OCI-LY1 (cell line): ENCODE results near the gene NPAS2.

ENCODE experiments used
- H2AFZ ChIP-seq: fragments of 200-600 bp; sonication (generic), shearing (Covaris generic); 2 replicates; pipeline ENCODE4 v1.6.0; 2014; ENCODE audit warnings: antibody characterized with exemption, mild to moderate bottlenecking, low read length
- H3F3A ChIP-seq: fragments of 200-600 bp; sonication (generic), shearing (Covaris generic); 2 replicates; pipeline ENCODE4 v1.6.0; 2014; ENCODE audit warnings: mild to moderate bottlenecking, antibody characterized with exemption, low read length, moderate library complexity; ENCODE audit not compliant: insufficient read depth
- H3K27ac ChIP-seq: fragments of 200-600 bp; sonication (generic); 2 replicates; pipeline ENCODE4 v1.5.1; 2014; ENCODE audit warnings: low read length, mixed run types, mild to moderate bottlenecking, low read depth; ENCODE audit not compliant: poor library complexity, severe bottlenecking
- H3K27me3 ChIP-seq: fragments of 200-600 bp; sonication (generic); 2 replicates; pipeline ENCODE4 v1.6.0; 2014; ENCODE audit warnings: antibody characterized with exemption, mild to moderate bottlenecking, low read length, moderate library complexity; ENCODE audit not compliant: insufficient read depth
- H3K36me3 ChIP-seq: fragments of 200-600 bp; sonication (generic); 2 replicates; pipeline ENCODE4 v1.6.1; 2014; ENCODE audit warnings: mild to moderate bottlenecking, antibody characterized with exemption, low read length, moderate library complexity, mixed read lengths; ENCODE audit not compliant: insufficient read depth
- H3K4me1 ChIP-seq: fragments of 200-600 bp; sonication (generic); 2 replicates; pipeline ENCODE4 v1.5.1; 2014; ENCODE audit warnings: mild to moderate bottlenecking, low read length, moderate library complexity; ENCODE audit not compliant: insufficient read depth, severe bottlenecking
- H3K4me2 ChIP-seq: fragments of 200-600 bp; sonication (generic), shearing (Covaris generic); 2 replicates; pipeline ENCODE4 v1.6.1; 2014; ENCODE audit warnings: low read length
- H3K4me3 ChIP-seq: fragments of 200-600 bp; sonication (generic); 2 replicates; pipeline ENCODE4 v1.5.1; 2014; ENCODE audit warnings: low read length, low read depth, mild to moderate bottlenecking, mixed read lengths; ENCODE audit not compliant: poor library complexity, severe bottlenecking
- H3K79me2 ChIP-seq: fragments of 200-600 bp; shearing (Covaris generic); 2 replicates; pipeline ENCODE4 v1.6.1; 2016; ENCODE audit warnings: mixed run types, low read length, mixed read lengths; ENCODE audit not compliant: insufficient read depth
- H3K9ac ChIP-seq: fragments of 200-600 bp; sonication (generic), shearing (Covaris generic); 2 replicates; pipeline ENCODE4 v1.6.1; 2014; ENCODE audit warnings: mild to moderate bottlenecking, low read length, mixed read lengths
- H3K9me2 ChIP-seq: fragments of 200-600 bp; sonication (generic), shearing (Covaris generic); 2 replicates; pipeline ENCODE4 v1.6.1; 2014; ENCODE audit warnings: low read depth, mild to moderate bottlenecking, low read length, mixed read lengths
- H3K9me3 ChIP-seq: fragments of 200-600 bp; shearing (Covaris generic); 2 replicates; pipeline ENCODE4 v1.6.1; 2014; ENCODE audit warnings: low read length, mixed read lengths
- H4K20me1 ChIP-seq: fragments of 200-600 bp; sonication (generic), shearing (Covaris generic); 2 replicates; pipeline ENCODE4 v1.6.0; 2016; ENCODE audit warnings: mild to moderate bottlenecking, low read length; ENCODE audit not compliant: insufficient read depth
- CTCF ChIP-seq: fragments of 200-600 bp; sonication (generic), shearing (Covaris generic); IDR thresholded peaks from 2 replicates; pipeline ENCODE4 v1.5.1; 2017; ENCODE audit warnings: mild to moderate bottlenecking, antibody characterized with exemption, low read length, moderate library complexity, mixed read lengths
- EZH2 ChIP-seq: fragments of 200-600 bp; sonication (generic), shearing (Covaris generic); IDR thresholded peaks from 2 replicates; pipeline ENCODE4 v1.8.0; 2017; ENCODE audit warnings: borderline replicate concordance, mixed run types, mild to moderate bottlenecking, antibody characterized with exemption, low read length, moderate library complexity, mixed read lengths

Gene NPAS2

GRCh38 chr2:101002562-101003277 is 182.8 kb downstream of the NPAS2 start:
- H2AFZ ChIP-seq = no peak overlapping the region

DNA sequence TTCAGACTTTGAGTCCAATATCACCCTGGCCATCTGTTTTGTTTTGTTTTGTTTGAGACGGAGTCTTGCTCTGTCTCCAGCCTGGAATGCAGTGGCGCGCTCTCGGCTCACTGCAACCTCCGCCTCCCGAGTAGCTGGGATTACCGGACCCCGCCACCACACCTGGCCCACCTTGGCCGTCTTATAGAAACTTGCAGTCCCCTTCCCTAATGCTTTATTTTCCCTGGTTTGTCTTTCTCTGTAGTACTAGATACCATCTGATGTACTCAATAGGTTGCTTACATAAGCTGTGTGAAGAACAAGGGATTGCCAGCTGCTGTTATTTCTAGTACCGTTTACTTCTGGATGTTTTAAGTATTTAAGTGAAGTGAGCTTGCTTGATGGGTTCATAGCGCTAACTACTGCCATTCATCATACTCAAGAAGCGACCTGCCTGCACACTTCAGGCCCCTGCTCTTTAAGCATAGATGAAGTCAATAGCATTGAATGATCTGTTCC is 183.4 kb downstream of the NPAS2 start:
- H3K79me2 ChIP-seq = peaks cover 15% of the 10 kb centered on the region
- H4K20me1 ChIP-seq = no peaks in the 10 kb centered on the region
- 0 out of 2 replicates have a peak, but pooled peaks cover 3% of the 10 kb centered on the region for H3F3A ChIP-seq

More at GRCh38 chr2:101002562-101003277, 182.8 kb downstream of the NPAS2 start:
- Histone ChIP-seq H3K36me3 (peaks cover 55% of the 10 kb centered on the region), H3K4me2 (peak overlapping the region; percentile 68), H4K20me1 (no peaks in the 10 kb centered on the region), H3K9ac (peak overlapping the region; percentile 90), H3K79me2 (peaks cover 15% of the 10 kb centered on the region), H3K4me3 (peak overlapping the region; percentile 96), H3K27ac (peak overlapping the region; percentile 66), H3K9me3 (no peaks in the 10 kb centered on the region), H3K27me3 (no peaks in the 10 kb centered on the region), H3K9me2 (no peaks in the 10 kb centered on the region), H3K4me1 (peaks cover 22% of the 10 kb centered on the region), H3F3A (0 out of 2 replicates have a peak, but pooled peaks cover 3% of the 10 kb centered on the region)
- TF ChIP-seq EZH2 (no peak), CTCF (no peak)

GRCh38 chr2:101004620-101005325 is 184.8 kb downstream of the NPAS2 start:
- TF ChIP-seq EZH2 (no peak), CTCF (no peak)
- no peaks in the 10 kb centered on the region for H3K9me3 ChIP-seq
- H3K9me2 ChIP-seq = no peaks in the 10 kb centered on the region
- H3K4me2 ChIP-seq = 0 out of 2 replicates have a peak overlapping the region, but pooled peaks have one; percentile 68
- H3K9ac ChIP-seq = no peak overlapping the region; the same call in 1 of the 2 replicates
- no peaks in the 10 kb centered on the region for H4K20me1 ChIP-seq
- no peak overlapping the region for H3K27ac ChIP-seq
- peaks cover 22% of the 10 kb centered on the region for H3K4me1 ChIP-seq
- H3K36me3 ChIP-seq = peaks cover 71% of the 10 kb centered on the region
- no peak overlapping the region for H3K4me3 ChIP-seq
- H3F3A ChIP-seq = 0 out of 2 replicates have a peak, but pooled peaks cover 3% of the 10 kb centered on the region
- no peak overlapping the region for H2AFZ ChIP-seq
- no peaks in the 10 kb centered on the region for H3K27me3 ChIP-seq
- peaks cover 15% of the 10 kb centered on the region for H3K79me2 ChIP-seq

More for the DNA sequence above, 183.4 kb downstream of the NPAS2 start:
- H3K27ac ChIP-seq = no peak overlapping the region
- H3K4me2 ChIP-seq = peak overlapping the region; percentile 68
- H3K36me3 ChIP-seq = peaks cover 61% of the 10 kb centered on the region
- H2AFZ ChIP-seq = no peak overlapping the region
- TF ChIP-seq EZH2 (no peak), CTCF (no peak)
- H3K9ac ChIP-seq = peak overlapping the region; percentile 90
- H3K27me3 ChIP-seq = no peaks in the 10 kb centered on the region
- H3K9me2 ChIP-seq = no peaks in the 10 kb centered on the region
- H3K4me3 ChIP-seq = peak overlapping the region; percentile 96
- no peaks in the 10 kb centered on the region for H3K9me3 ChIP-seq
- H3K4me1 ChIP-seq = peaks cover 22% of the 10 kb centered on the region
